Hepatocyte (in vitro differentiated cells): ENCODE data around the gene SYNGR2. TPM values are rescaled to one million over a fixed set of nuclear protein-coding genes. Genes with fewer than 3 reads are reported as not detected.

ENCODE experiments used
- DNase-seq: peaks from one replicate; pipeline ENCODE4 v3.0.0-alpha.2; 2016; ENCODE audit warnings: low spot score
- H2AFZ ChIP-seq: fragments of 200-600 bp; sonication (generic); 2 replicates; pipeline ENCODE4 v1.6.0; 2016; ENCODE audit warnings: antibody characterized with exemption, mild to moderate bottlenecking
- H3K27ac ChIP-seq: fragments of 200-600 bp; sonication (generic); 2 replicates; pipeline ENCODE4 v1.5.1; 2016; ENCODE audit warnings: mild to moderate bottlenecking
- H3K27me3 ChIP-seq: fragments of 200-600 bp; sonication (generic); 2 replicates; pipeline ENCODE4 v1.6.1; 2016
- H3K36me3 ChIP-seq: fragments of 200-600 bp; sonication (generic); replicated peaks from 2 replicates; pipeline ENCODE4 v1.5.1; 2016; ENCODE audit warnings: low read depth; ENCODE audit not compliant: insufficient read depth
- H3K4me1 ChIP-seq: fragments of 200-600 bp; sonication (generic); 2 replicates; pipeline ENCODE4 v1.5.1; 2016; ENCODE audit warnings: mild to moderate bottlenecking, moderate library complexity; ENCODE audit not compliant: insufficient read depth
- H3K4me2 ChIP-seq: fragments of 200-600 bp; sonication (generic); 2 replicates; pipeline ENCODE4 v1.6.0; 2016
- H3K4me3 ChIP-seq: fragments of 200-600 bp; sonication (generic); 2 replicates; pipeline ENCODE4 v1.5.1; 2016; ENCODE audit warnings: mild to moderate bottlenecking
- H3K79me2 ChIP-seq: fragments of 200-600 bp; sonication (generic); 2 replicates; pipeline ENCODE4 v1.6.0; 2017; ENCODE audit warnings: mild to moderate bottlenecking
- H3K9me2 ChIP-seq: fragments of 200-600 bp; sonication (generic); replicated peaks from 2 replicates; pipeline ENCODE4 v1.6.0; 2017; ENCODE audit warnings: mild to moderate bottlenecking; ENCODE audit not compliant: insufficient read depth
- H3K9me3 ChIP-seq: fragments of 200-600 bp; sonication (generic); 2 replicates; pipeline ENCODE4 v1.5.1; 2016; ENCODE audit warnings: low read depth, mild to moderate bottlenecking
- H4K20me1 ChIP-seq: fragments of 200-600 bp; sonication (generic); 2 replicates; pipeline ENCODE4 v1.6.0; 2016; ENCODE audit warnings: mild to moderate bottlenecking; ENCODE audit not compliant: insufficient read depth, poor library complexity, severe bottlenecking
- CTCF ChIP-seq: fragments of 200-600 bp; sonication (generic); IDR thresholded peaks from 2 replicates; pipeline ENCODE4 v1.5.1; 2016; ENCODE audit warnings: antibody characterized with exemption, mild to moderate bottlenecking; ENCODE audit not compliant: poor library complexity
- EZH2 ChIP-seq: fragments of 200-600 bp; sonication (generic); IDR thresholded peaks from 2 replicates; pipeline ENCODE4 v1.6.1; 2016; ENCODE audit warnings: antibody characterized with exemption, mild to moderate bottlenecking, borderline replicate concordance
- EZH2phosphoT487 ChIP-seq: fragments of 200-600 bp; sonication (generic); IDR thresholded peaks from one replicate; pipeline ENCODE4 v1.6.1; 2018; ENCODE audit warnings: antibody characterized with exemption, mild to moderate bottlenecking, low read depth, moderate library complexity; ENCODE audit not compliant: unreplicated experiment, severe bottlenecking
- WGBS: methylation state at CpG from one replicate; pipeline ENCODE4 v1.1.6; 2016; ENCODE audit warnings: low lambda C conversion rate; ENCODE audit errors: missing lambda C conversion rate; 5-methylcytosine and 5-hydroxymethylcytosine counted together
- polyA plus RNA-seq: library from polyadenylated mRNA; unstranded; fragments of >200 nt; fragmentation: Nextera tagmentation; extraction: Ambion mirVana; gene quantifications from 2 replicates; pipeline ENCODE4 v1.2.1, GENCODE V29; 2016
- total RNA-seq: library from RNA; depleted of rRNA; stranded (reverse); fragments of >200 nt; gene quantifications from 2 replicates; pipeline ENCODE4 v1.2.3, GENCODE V29; 2014

Gene SYNGR2
- total and polyA plus RNA-seq, 2 experiments from 2014 or later, result 48.3 to 160 TPM

GRCh38 chr17:78151514-78152008 is 16.8 kb upstream of the SYNGR2 start:
- no peaks in the 10 kb centered on the region for H3K9me3 ChIP-seq
- 49% methylated on average over 7 of the region's 7 CpGs for WGBS
- peak; percentile 60 for DNase-seq

GRCh38 chr17:78154903-78155811 is 13.2 kb upstream of the SYNGR2 start:
- WGBS, result 89% methylated on average over 11 of the region's 11 CpGs
- DNase-seq, result no peak
- no peaks in the 10 kb centered on the region for H3K27me3 ChIP-seq
- no peak overlapping the region for H3K4me3 ChIP-seq
- H4K20me1 ChIP-seq, result no peaks in the 10 kb centered on the region
- H3K9me3 ChIP-seq, result no peaks in the 10 kb centered on the region
- TF ChIP-seq EZH2, result no peak
- no peak for TF ChIP-seq EZH2phosphoT487
- no peaks in the 10 kb centered on the region for H3K36me3 ChIP-seq
- H3K27ac ChIP-seq, result no peak overlapping the region
- no peak overlapping the region for H2AFZ ChIP-seq
- H3K79me2 ChIP-seq, result no peaks in the 10 kb centered on the region
- H3K9me2 ChIP-seq, result no peaks in the 10 kb centered on the region
- peaks cover 7% of the 10 kb centered on the region for H3K4me1 ChIP-seq
- H3K4me2 ChIP-seq, result no peak overlapping the region

More at GRCh38 chr17:78151514-78152008, 16.8 kb upstream of the SYNGR2 start:
- H2AFZ ChIP-seq, result peak overlapping the region; percentile 6
- no peaks in the 10 kb centered on the region for H3K79me2 ChIP-seq
- no peak overlapping the region for H3K4me3 ChIP-seq
- no peak for TF ChIP-seq EZH2
- no peak for TF ChIP-seq EZH2phosphoT487
- TF ChIP-seq CTCF, result no peak
- peaks cover 7% of the 10 kb centered on the region for H3K4me1 ChIP-seq
- H3K27ac ChIP-seq, result peak overlapping the region; percentile 35
- peak overlapping the region; percentile 31 for H3K4me2 ChIP-seq
- no peaks in the 10 kb centered on the region for H3K36me3 ChIP-seq
- no peaks in the 10 kb centered on the region for H3K9me2 ChIP-seq
- no peaks in the 10 kb centered on the region for H4K20me1 ChIP-seq
- no peaks in the 10 kb centered on the region for H3K27me3 ChIP-seq

- Histone ChIP-seq H3K27me3 (no peaks in the 10 kb centered on the region), H3K9me2 (no peaks in the 10 kb centered on the region), H3K4me3 (no peak overlapping the region), H3K4me1 (no peaks in the 10 kb centered on the region), H2AFZ (no peak overlapping the region), H4K20me1 (no peaks in the 10 kb centered on the region), H3K4me2 (no peak overlapping the region), H3K9me3 (no peaks in the 10 kb centered on the region), H3K79me2 (no peaks in the 10 kb centered on the region), H3K36me3 (no peaks in the 10 kb centered on the region), H3K27ac (no peak overlapping the region)
- no peak for DNase-seq
- WGBS, result 84% methylated on average over 10 of the region's 10 CpGs
- TF ChIP-seq CTCF (no peak), EZH2 (no peak), EZH2phosphoT487 (no peak)
These were observed 8.7 kb upstream of the SYNGR2 start for GRCh38 chr17:78159575-78160158.
